Measurements from ENCODE around the gene KCNK2.

KCNK2 gene

DNA sequence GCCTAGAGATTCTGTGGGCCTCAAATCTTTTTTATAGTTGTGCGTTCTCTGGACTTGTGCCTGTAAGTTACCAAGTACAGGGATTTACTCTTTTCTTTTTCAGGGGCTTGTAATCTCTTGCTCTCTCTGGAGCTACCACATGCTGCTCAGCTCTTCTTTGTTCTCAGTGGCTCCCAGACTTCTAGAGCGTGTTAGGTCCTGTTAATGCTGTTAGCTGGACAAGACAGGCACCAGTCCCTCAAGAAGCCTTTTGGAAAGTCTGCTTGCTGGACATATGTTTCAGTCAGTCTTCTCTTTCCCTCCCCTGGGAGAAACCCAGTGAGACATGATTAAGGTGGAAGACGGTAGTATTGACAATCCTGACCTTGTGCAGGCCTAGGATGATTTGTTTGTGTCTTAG, 29.4 kb downstream of the KCNK2 start:
- DNase-seq (ENCODE audit: extremely low spot score): no peak
- ChIA-PET POLR2A (no interaction called here), CTCF (interaction anchor here (1.7 kb wide), 1 partner anchor 28 kb away, joined by 5 read pairs; no protein-coding TSS in a partner anchor)

GRCh38 chr1:215113776-215114153, 31.2 kb downstream of the KCNK2 start:
- TF ChIP-seq, protein P1, sequence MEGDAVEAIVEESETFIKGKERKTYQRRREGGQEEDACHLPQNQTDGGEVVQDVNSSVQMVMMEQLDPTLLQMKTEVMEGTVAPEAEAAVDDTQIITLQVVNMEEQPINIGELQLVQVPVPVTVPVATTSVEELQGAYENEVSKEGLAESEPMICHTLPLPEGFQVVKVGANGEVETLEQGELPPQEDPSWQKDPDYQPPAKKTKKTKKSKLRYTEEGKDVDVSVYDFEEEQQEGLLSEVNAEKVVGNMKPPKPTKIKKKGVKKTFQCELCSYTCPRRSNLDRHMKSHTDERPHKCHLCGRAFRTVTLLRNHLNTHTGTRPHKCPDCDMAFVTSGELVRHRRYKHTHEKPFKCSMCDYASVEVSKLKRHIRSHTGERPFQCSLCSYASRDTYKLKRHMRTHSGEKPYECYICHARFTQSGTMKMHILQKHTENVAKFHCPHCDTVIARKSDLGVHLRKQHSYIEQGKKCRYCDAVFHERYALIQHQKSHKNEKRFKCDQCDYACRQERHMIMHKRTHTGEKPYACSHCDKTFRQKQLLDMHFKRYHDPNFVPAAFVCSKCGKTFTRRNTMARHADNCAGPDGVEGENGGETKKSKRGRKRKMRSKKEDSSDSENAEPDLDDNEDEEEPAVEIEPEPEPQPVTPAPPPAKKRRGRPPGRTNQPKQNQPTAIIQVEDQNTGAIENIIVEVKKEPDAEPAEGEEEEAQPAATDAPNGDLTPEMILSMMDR (IDR thresholded peaks at IDR 0.05; ENCODE audit: control extremely low read depth, extremely low read depth, low read depth, missing control alignments): no peak
- POLR2A ChIA-PET: no interaction called here
- DNase-seq (ENCODE audit: extremely low spot score): no peak
- CTCF ChIA-PET: no interaction called here

More for the DNA sequence above, 29.4 kb downstream of the KCNK2 start:
- TF ChIP-seq, protein P1 (IDR thresholded peaks at IDR 0.05; ENCODE audit: control extremely low read depth, extremely low read depth, low read depth, missing control alignments): no peak

DNA sequence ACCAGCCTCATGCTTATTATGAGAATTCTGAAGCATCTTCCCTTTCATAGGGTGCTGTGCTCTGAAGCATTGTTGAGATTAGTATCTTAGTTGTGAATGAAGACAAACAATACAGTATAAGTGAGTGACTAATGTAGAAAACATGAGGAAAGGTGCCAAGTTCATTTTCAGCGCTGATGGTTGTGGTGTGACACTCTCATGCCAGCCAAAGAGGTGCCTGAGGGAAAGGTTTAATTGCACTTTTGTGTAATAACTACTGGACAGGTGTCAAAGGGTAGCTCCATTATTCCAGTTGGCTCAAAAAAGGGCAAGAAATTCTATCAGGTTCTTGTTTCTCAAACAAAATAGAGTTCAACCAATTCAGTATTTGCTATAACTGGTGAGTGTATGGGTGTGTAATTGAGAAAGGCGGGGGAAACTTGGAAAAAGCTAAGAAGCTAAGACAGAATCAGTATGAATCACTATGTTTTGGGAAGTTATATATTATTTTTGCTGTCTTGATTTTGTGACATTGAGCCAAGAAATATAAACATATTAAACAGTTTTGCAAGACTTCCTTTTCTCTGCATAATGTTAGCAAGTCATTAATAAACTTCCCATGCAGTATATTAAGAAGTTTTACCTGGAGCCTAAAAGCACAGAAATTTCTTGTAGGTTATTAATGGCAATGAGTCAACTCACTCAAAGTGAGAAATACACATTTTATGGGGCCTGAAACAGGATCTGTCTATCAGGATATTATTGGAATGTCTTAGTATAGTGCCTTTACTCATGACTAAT, 31.8 kb downstream of the KCNK2 start:
- no peak for DNase-seq (ENCODE audit: extremely low spot score)
- POLR2A ChIA-PET: no interaction called here
- CTCF ChIA-PET: no interaction called here
- TF ChIP-seq, protein P1 (IDR thresholded peaks at IDR 0.05; ENCODE audit: control extremely low read depth, extremely low read depth, low read depth, missing control alignments): no peak

DNA sequence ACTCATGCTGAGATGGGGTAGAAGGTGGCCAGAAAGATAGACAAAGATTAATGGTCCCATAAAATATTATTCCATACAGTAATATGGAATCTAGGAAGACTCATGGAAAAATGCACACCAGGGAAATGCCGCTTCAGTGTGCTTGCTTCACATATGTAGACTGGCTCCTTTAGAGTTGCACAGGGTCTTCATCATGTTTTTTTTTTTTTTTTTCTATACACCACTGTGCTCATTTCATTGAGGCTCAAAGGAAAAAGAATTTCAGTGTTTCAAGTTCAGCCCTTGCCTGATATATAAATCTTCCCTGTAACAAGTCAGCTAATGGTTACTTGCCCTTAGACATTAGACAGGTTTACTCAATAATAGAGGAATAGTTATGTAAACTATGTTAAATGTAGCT, 33.2 kb downstream of the KCNK2 start:
- ChIA-PET CTCF (interaction anchor here (1.0 kb wide), 1 partner anchor 12 kb away, joined by 3 read pairs; no protein-coding TSS in a partner anchor), POLR2A (no interaction called here)
- DNase-seq (ENCODE audit: extremely low spot score): no peak
- TF ChIP-seq, protein P1 (IDR thresholded peaks at IDR 0.05; ENCODE audit: control extremely low read depth, extremely low read depth, low read depth, missing control alignments): no peak

GRCh38 chr1:215118081-215118480, 35.5 kb downstream of the KCNK2 start:
- POLR2A ChIA-PET: no interaction called here
- no peak for DNase-seq (ENCODE audit: extremely low spot score)
- CTCF ChIA-PET: no interaction called here
- TF ChIP-seq, protein P1 (IDR thresholded peaks at IDR 0.05; ENCODE audit: control extremely low read depth, extremely low read depth, low read depth, missing control alignments): no peak

DNA sequence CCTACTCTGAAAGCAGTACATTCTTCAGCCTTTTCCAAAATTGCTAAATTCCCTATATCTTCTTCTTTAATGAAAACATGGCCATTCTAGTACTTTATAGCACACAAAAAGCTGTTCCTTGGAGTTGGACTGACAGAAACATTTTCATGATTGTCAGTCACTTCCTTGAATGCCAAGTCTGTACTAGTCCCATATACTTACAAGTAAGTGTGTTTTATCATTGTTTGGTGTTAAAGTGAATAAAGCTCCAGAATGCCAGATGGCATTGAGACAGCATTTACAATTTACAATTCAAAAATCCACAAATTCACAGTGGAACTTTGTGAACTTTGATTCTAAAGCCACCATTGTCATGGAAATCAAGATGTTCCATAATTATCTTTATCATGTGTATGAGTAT, 36.5 kb downstream of the KCNK2 start:
- ChIA-PET CTCF (no interaction called here), POLR2A (no interaction called here)
- DNase-seq (ENCODE audit: extremely low spot score): no peak
- TF ChIP-seq, protein P1 (IDR thresholded peaks at IDR 0.05; ENCODE audit: control extremely low read depth, extremely low read depth, low read depth, missing control alignments): no peak
